K562 (cell line): ENCODE data around the gene KLHDC10. TPM values are rescaled to one million over a fixed set of nuclear protein-coding genes. Genes with fewer than 3 reads are reported as not detected.

Experiments used
- CBFB ChIP-seq: sonication (generic); formaldehyde crosslinking; IDR thresholded peaks from 2 replicates; pipeline ENCODE4 v1.4.0; 2020; ENCODE audit warnings: mild to moderate bottlenecking, missing genetic modification reagents
- CTCFL ChIP-seq: IDR thresholded peaks from 2 replicates; pipeline ENCODE4 v1.6.1; 2011; ENCODE audit warnings: borderline replicate concordance, low read depth, mild to moderate bottlenecking, moderate library complexity, low read length; ENCODE audit not compliant: insufficient read depth, poor library complexity, severe bottlenecking
- FOXJ3 ChIP-seq: sonication (generic); formaldehyde crosslinking; IDR thresholded peaks from 2 replicates; pipeline ENCODE4 v1.4.0; 2020; ENCODE audit warnings: mild to moderate bottlenecking, missing genetic modification reagents
- HOMEZ ChIP-seq: fragments of 250-450 bp; sonication (Bioruptor Pico); IDR thresholded peaks from 2 replicates; pipeline ENCODE4 v1.4.0; 2020; ENCODE audit warnings: mild to moderate bottlenecking, moderate library complexity
- KLF13 ChIP-seq: fragments of 450-650 bp; IDR thresholded peaks from 2 replicates; pipeline ENCODE4 v1.6.1; 2016; ENCODE audit warnings: missing genetic modification characterization, low read depth, mild to moderate bottlenecking, missing compliant biosample characterization, moderate library complexity, borderline replicate concordance
- NCOA4 ChIP-seq: fragments of 450-650 bp; IDR thresholded peaks from 2 replicates; pipeline ENCODE4 v1.6.1; 2018; ENCODE audit warnings: mild to moderate bottlenecking; ENCODE audit not compliant: partially characterized antibody
- NR4A1 ChIP-seq, 2 experiments: fragments of 250-450 bp in 1 of 2; fragments of 450-650 bp in 1 of 2; sonication (Bioruptor Pico) in 1 of 2; IDR thresholded peaks; 2 replicates each; pipeline versions ENCODE4 v1.4.0 to v1.6.1; 2016 to 2020; ENCODE audit warnings: mild to moderate bottlenecking in 2 of 2, missing compliant biosample characterization in 1 of 2, missing genetic modification characterization in 1 of 2, moderate library complexity in 1 of 2
- STAG1 ChIP-seq: sonication (generic); formaldehyde crosslinking; IDR thresholded peaks from 2 replicates; pipeline ENCODE4 v1.5.0; 2020; ENCODE audit warnings: missing genetic modification reagents, borderline replicate concordance
- TSC22D4 ChIP-seq: fragments of 450-650 bp; IDR thresholded peaks from 2 replicates; pipeline ENCODE4 v1.6.1; 2016; ENCODE audit warnings: missing genetic modification characterization, missing biosample characterization, control low read depth
- ZNF395 ChIP-seq: fragments of 200-800 bp; sonication (Bioruptor generic); IDR thresholded peaks from 2 replicates; pipeline ENCODE4 v1.6.1; 2017; ENCODE audit warnings: missing genetic modification characterization, missing compliant biosample characterization
- ZNF644 ChIP-seq: fragments of 200-800 bp; sonication (Bioruptor generic); IDR thresholded peaks from 2 replicates; pipeline ENCODE4 v1.6.1; 2016; ENCODE audit warnings: low read depth, missing genetic modification characterization, missing compliant biosample characterization
- polyA plus RNA-seq, 8 experiments: library from polyadenylated mRNA; depleted of rRNA in 4 of 8; stranded (reverse) in 5 of 8; unstranded in 3 of 8; fragments of >200 nt; fragmentation: Nextera tagmentation in 2 of 8; fragmentation: Illumina TruSeq in 1 of 8; extraction: Ambion mirVana in 2 of 8; extraction: Trizol in 1 of 8; gene quantifications; 2 replicates each; pipeline versions ENCODE4 v1.2.1 to v1.2.3, GENCODE V29; 2011 to 2014; ENCODE audit warnings: inconsistent platforms in 1 of 8, missing spikeins in 1 of 8
- total RNA-seq, 7 experiments: library from RNA; depleted of rRNA in 6 of 7; stranded (reverse); fragments of >200 nt in 6 of 7; fragmentation: Illumina TruSeq in 2 of 7; extraction: Trizol in 2 of 7; gene quantifications; 2 replicates each; pipeline versions ENCODE4 v1.2.1 to v1.2.3, GENCODE V29; 2011 to 2021; ENCODE audit warnings: low replicate concordance in 1 of 7

KLHDC10 gene
- total and polyA plus RNA-seq, 9 of the 15 experiments (the other 6 are each of a cell fraction or from before 2014, with no cell fraction given), result 9.8 to 80.5 (median 31.4) TPM

GRCh38 chr7:130069978-130070860 lies at the start of gene KLHDC10 (continued):
- TF ChIP-seq KLF13 (tag) (peak; percentile 30; the same call in 1 of the 2 replicates), CBFB (no peak), FOXJ3 (CRISPR knock-in tag) (no peak), TSC22D4 (tag) (no peak), ZNF395 (CRISPR knock-in tag) (0 out of 2 replicates have a peak, but pooled peaks have one; percentile 9), STAG1 (CRISPR knock-in tag) (no peak), CTCFL (no peak), NCOA4 (peak; percentile 95), ZNF644 (no peak), HOMEZ (CRISPR knock-in tag) (no peak), NR4A1 (CRISPR knock-in tag; IDR thresholded peaks at IDR 0.05) (no peak), NR4A1 (tag; IDR thresholded peaks at IDR 0.05) (no peak)
